Neuronal stem cell (in vitro differentiated cells): Measurements from ENCODE around the gene OR13G1.

Source experiments
- DNase-seq: peaks from one replicate; pipeline ENCODE4 v3.0.0-alpha.2; 2013; ENCODE audit warnings: low spot score
- H2AFZ ChIP-seq: one replicate; pipeline ENCODE4 v1.6.1; 2013; ENCODE audit warnings: mild to moderate bottlenecking, low read length, inconsistent platforms
- H2AK5ac ChIP-seq: 2 replicates; pipeline ENCODE4 v1.6.1; 2013; ENCODE audit warnings: low read depth, mild to moderate bottlenecking, inconsistent platforms, low read length, moderate library complexity, mixed read lengths
- H2BK120ac ChIP-seq: 2 replicates; pipeline ENCODE4 v1.6.1; 2013; ENCODE audit warnings: low read depth, mild to moderate bottlenecking, inconsistent platforms, low read length, moderate library complexity, mixed read lengths
- H2BK12ac ChIP-seq: one replicate; pipeline ENCODE4 v1.6.1; 2013; ENCODE audit warnings: low read length, inconsistent platforms
- H2BK15ac ChIP-seq: 2 replicates; pipeline ENCODE4 v1.6.1; 2013; ENCODE audit warnings: mild to moderate bottlenecking, low read length, inconsistent platforms, mixed read lengths
- H2BK5ac ChIP-seq: one replicate; pipeline ENCODE4 v1.6.1; 2013; ENCODE audit warnings: inconsistent platforms, mild to moderate bottlenecking, low read length, moderate library complexity
- H3K14ac ChIP-seq: one replicate; pipeline ENCODE4 v1.6.1; 2013; ENCODE audit warnings: low read length, inconsistent platforms
- H3K18ac ChIP-seq: 2 replicates; pipeline ENCODE4 v1.6.1; 2013; ENCODE audit warnings: low read length, inconsistent platforms
- H3K23ac ChIP-seq: 2 replicates; pipeline ENCODE4 v1.6.1; 2013; ENCODE audit warnings: low read depth, mild to moderate bottlenecking, mixed read lengths, low read length, inconsistent platforms; ENCODE audit not compliant: poor library complexity
- H3K27ac ChIP-seq: replicated peaks from 3 replicates; pipeline ENCODE4 v1.5.1; 2013; ENCODE audit warnings: low read length, inconsistent platforms
- H3K27me3 ChIP-seq, 3 experiments: 2 replicates each; pipeline ENCODE4 v1.6.1; 2013; ENCODE audit warnings: low read length in 3 of 3, mild to moderate bottlenecking in 2 of 3, inconsistent platforms in 1 of 3, low read depth in 1 of 3, mixed read lengths in 1 of 3, moderate library complexity in 1 of 3; ENCODE audit not compliant: control insufficient read depth in 3 of 3, insufficient read depth in 3 of 3
- H3K36me3 ChIP-seq, 2 donors: replicated peaks in 1 of 2; 2 replicates each; pipeline ENCODE4 v1.6.1; 2013; ENCODE audit warnings: low read length in 2 of 2; ENCODE audit not compliant: control insufficient read depth in 2 of 2, insufficient read depth in 2 of 2
- H3K4ac ChIP-seq: 2 replicates; pipeline ENCODE4 v1.6.1; 2013; ENCODE audit warnings: inconsistent platforms, mild to moderate bottlenecking, low read length, moderate library complexity
- H3K4me1 ChIP-seq, 2 donors: 1 replicate in 1 of 2; 2 replicates in 1 of 2; pipeline ENCODE4 v1.6.1; 2013; ENCODE audit warnings: low read length in 2 of 2, low read depth in 1 of 2; ENCODE audit not compliant: control insufficient read depth in 2 of 2, insufficient read depth in 1 of 2
- H3K4me2 ChIP-seq: one replicate; pipeline ENCODE4 v1.6.1; 2013; ENCODE audit warnings: mild to moderate bottlenecking, low read length, inconsistent platforms; ENCODE audit not compliant: insufficient read depth, poor library complexity, severe bottlenecking
- H3K4me3 ChIP-seq, 2 donors: 2 replicates each; pipeline ENCODE4 v1.5.1; 2013; ENCODE audit warnings: low read length in 2 of 2, mild to moderate bottlenecking in 2 of 2, inconsistent platforms in 1 of 2, moderate library complexity in 1 of 2
- H3K79me1 ChIP-seq: one replicate; pipeline ENCODE4 v1.6.1; 2013; ENCODE audit warnings: low read depth, mild to moderate bottlenecking, inconsistent platforms, low read length, moderate library complexity
- H3K9ac ChIP-seq: one replicate; pipeline ENCODE4 v1.6.1; 2013; ENCODE audit warnings: mild to moderate bottlenecking, low read depth, low read length, inconsistent platforms; ENCODE audit not compliant: poor library complexity
- H3K9me3 ChIP-seq, 2 donors: replicated peaks in 1 of 2; 2 replicates each; pipeline versions ENCODE3 to v1.6.1; 2013; ENCODE audit warnings: low read length in 2 of 2, mild to moderate bottlenecking in 2 of 2, inconsistent platforms in 1 of 2, low read depth in 1 of 2, mixed read lengths in 1 of 2, moderate library complexity in 1 of 2; ENCODE audit not compliant: control insufficient read depth in 2 of 2, insufficient read depth in 1 of 2
- H4K8ac ChIP-seq: one replicate; pipeline ENCODE4 v1.6.1; 2013; ENCODE audit warnings: low read depth, mild to moderate bottlenecking, inconsistent platforms, low read length, moderate library complexity
- H4K91ac ChIP-seq: one replicate; pipeline ENCODE4 v1.6.1; 2013; ENCODE audit warnings: low read length, low read depth, mild to moderate bottlenecking, inconsistent platforms; ENCODE audit not compliant: poor library complexity
- WGBS, 2 donors: extraction: QIAGEN DNeasy Blood & Tissue Kit; methylation state at CpG; one replicate each; pipeline ENCODE4 v1.1.7; 2013; ENCODE audit warnings: missing lambda C conversion rate in 2 of 2, mixed read lengths in 1 of 2; ENCODE audit not compliant: insufficient read length in 2 of 2, insufficient replicate concordance in 1 of 2; ENCODE audit errors: extremely low coverage in 2 of 2; 5-methylcytosine and 5-hydroxymethylcytosine counted together

Gene OR13G1

DNA sequence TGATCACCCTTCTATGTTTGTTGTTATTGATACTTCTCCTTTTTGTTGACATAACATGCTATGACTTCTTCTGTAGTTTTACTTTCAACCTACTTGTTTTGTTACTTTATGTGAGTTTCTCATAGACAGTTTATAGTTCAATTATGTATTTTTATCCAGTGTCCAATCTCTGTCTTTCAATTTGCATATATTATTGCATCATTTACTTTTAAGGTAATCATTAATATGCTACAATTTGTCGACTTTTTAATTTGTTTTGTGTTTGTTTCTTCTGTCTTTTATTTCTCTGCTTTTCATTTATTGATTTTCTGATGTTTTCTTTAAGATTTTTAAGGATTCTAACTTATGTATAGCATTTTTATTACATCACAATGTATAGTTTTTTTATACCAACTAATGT is 10.3 kb downstream of the OR13G1 start:
- Histone ChIP-seq H3K79me1 (no peaks in the 10 kb centered on the region), H3K27ac (no peak overlapping the region), H3K9me3 (no peaks in the 10 kb centered on the region), H2AK5ac (no peak overlapping the region), H2BK15ac (no peak overlapping the region), H3K18ac (no peak overlapping the region), H3K4me1 (no peaks in the 10 kb centered on the region), H2BK12ac (no peak overlapping the region), H3K4me2 (no peak overlapping the region), H2BK120ac (no peak overlapping the region), H3K9ac (no peak overlapping the region), H2AFZ (no peak overlapping the region), H4K91ac (no peak overlapping the region), H2BK5ac (no peak overlapping the region), H3K4me3 (no peak overlapping the region), H4K8ac (no peak overlapping the region), H3K23ac (no peak overlapping the region), H3K27me3 (no peaks in the 10 kb centered on the region), H3K4ac (no peak overlapping the region), H3K36me3 (no peaks in the 10 kb centered on the region), H3K14ac (no peak overlapping the region)
- DNase-seq, result no peak
- WGBS, 2 donors, result no CpG with 5 or more reads among the region's 1 CpG

DNA sequence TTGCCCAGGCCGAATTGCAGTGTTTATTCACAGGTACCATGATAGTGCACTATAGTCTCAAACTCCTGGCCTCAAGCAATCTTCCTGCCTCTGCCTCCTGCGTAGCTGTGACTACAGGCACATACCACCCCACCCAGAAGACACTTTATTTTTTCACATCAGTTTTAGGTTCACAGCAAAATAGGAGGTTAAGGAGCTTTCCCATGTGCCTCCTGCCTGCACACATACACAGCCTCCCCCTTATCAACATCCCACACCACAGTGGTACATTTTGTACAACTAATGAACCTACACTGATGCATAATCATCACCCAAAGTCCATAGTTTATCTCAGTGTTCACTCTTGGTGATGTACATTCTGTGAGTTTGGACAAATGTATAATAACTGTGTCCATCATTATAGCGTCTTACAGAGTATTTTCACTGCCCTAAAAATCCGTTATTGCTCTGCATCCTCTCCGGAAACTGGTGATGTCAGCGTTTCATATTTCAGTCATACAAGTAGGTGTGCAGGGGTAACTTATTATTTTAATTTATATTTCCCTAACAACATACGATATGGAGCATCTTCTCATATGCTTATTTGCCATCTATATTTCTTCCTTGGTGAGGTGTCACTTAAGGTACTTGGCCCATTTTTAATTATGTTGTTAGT is 23.2 kb downstream of the OR13G1 start:
- Histone ChIP-seq H2BK5ac (no peak overlapping the region), H2AK5ac (no peak overlapping the region), H3K9me3 (no peaks in the 10 kb centered on the region), H3K79me1 (no peaks in the 10 kb centered on the region), H2BK120ac (no peak overlapping the region), H2BK15ac (no peak overlapping the region), H3K27me3 (no peaks in the 10 kb centered on the region), H3K18ac (no peak overlapping the region), H3K14ac (no peak overlapping the region), H4K8ac (no peak overlapping the region), H3K4me2 (no peak overlapping the region), H3K4me1 (no peaks in the 10 kb centered on the region), H3K9ac (no peak overlapping the region), H4K91ac (no peak overlapping the region), H3K36me3 (no peaks in the 10 kb centered on the region), H2BK12ac (no peak overlapping the region), H3K23ac (no peak overlapping the region), H3K4me3 (no peak overlapping the region), H3K4ac (no peak overlapping the region), H3K27ac (no peak overlapping the region), H2AFZ (no peak overlapping the region)
- WGBS, 2 donors, result no CpG with 5 or more reads among the region's 7 CpGs
- DNase-seq, result no peak

DNA sequence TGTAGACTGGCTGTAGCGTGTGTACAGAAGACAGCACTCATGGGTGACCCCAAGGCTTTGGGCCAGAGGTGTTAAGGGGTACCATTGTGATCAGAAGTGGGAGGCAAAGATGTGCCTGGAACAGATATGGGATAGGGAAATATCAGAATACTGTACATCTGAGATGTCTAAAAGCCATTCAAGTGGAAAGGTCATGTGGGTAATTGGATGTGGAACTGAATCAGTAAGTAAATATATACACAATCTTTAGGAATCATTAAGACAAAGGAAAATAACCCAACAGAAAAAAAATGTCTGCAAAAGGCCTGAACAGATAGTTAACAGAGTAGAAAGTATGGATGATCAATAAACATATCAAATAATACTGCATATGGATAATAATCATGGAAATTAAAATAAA is 26.5 kb downstream of the OR13G1 start:
- H3K4me2 ChIP-seq, result no peak overlapping the region
- no peak overlapping the region for H3K23ac ChIP-seq
- no peak overlapping the region for H2BK5ac ChIP-seq
- H4K8ac ChIP-seq, result no peak overlapping the region
- H3K4ac ChIP-seq, result no peak overlapping the region
- DNase-seq, result no peak
- no CpG with 5 or more reads among the region's 1 CpG for WGBS, 2 donors
- no peak overlapping the region for H3K9ac ChIP-seq
- H2BK15ac ChIP-seq, result no peak overlapping the region
- no peak overlapping the region for H2AK5ac ChIP-seq
- no peaks in the 10 kb centered on the region for H3K9me3 ChIP-seq
- H3K27ac ChIP-seq, result no peak overlapping the region
- no peak overlapping the region for H3K14ac ChIP-seq
- peaks cover 0 to 4% (median 0%) of the 10 kb centered on the region in 3 experiments for H3K27me3 ChIP-seq
- no peak overlapping the region for H3K18ac ChIP-seq
- no peak overlapping the region for H2BK120ac ChIP-seq
- H4K91ac ChIP-seq, result no peak overlapping the region
- no peak overlapping the region for H2AFZ ChIP-seq
- peaks cover 0 to 3% of the 10 kb centered on the region in 2 donors for H3K4me1 ChIP-seq
- H3K4me3 ChIP-seq, result no peak overlapping the region
- no peaks in the 10 kb centered on the region for H3K79me1 ChIP-seq
- no peaks in the 10 kb centered on the region for H3K36me3 ChIP-seq
- no peak overlapping the region for H2BK12ac ChIP-seq

DNA sequence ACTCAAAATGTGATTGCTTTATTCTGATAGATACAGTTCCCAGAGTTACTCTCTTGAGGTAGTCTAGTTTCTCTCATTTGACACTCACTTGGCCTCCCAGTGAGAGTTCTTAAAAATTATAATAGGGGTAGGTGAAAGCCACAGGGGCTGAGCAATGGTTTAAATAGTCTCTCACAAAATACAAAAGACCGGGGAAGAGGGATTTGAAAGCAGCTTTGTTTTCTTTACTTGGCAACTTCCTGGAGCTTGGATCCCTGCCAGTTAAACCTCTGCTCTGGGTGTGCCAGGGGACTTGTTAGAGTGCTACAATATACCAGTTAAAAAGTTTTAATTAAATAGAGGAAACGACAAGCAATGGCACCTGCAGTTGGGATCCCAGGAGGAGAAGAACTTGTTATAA is 31.7 kb downstream of the OR13G1 start:
- Histone ChIP-seq H2BK120ac (no peak overlapping the region), H3K14ac (no peak overlapping the region), H3K79me1 (no peaks in the 10 kb centered on the region), H2BK5ac (no peak overlapping the region), H4K91ac (no peak overlapping the region), H3K4me1 (peaks cover 4 to 10% of the 10 kb centered on the region in 2 donors), H2AK5ac (no peak overlapping the region), H3K9ac (no peak overlapping the region), H2BK12ac (no peak overlapping the region), H3K36me3 (no peaks in the 10 kb centered on the region), H3K23ac (no peak overlapping the region), H3K4me3 (no peak overlapping the region), H3K27me3 (peaks cover 0 to 4% (median 0%) of the 10 kb centered on the region in 3 experiments), H3K9me3 (no peaks in the 10 kb centered on the region), H3K4me2 (no peak overlapping the region), H2BK15ac (no peak overlapping the region), H3K27ac (peak overlapping the region; percentile 51), H3K18ac (no peak overlapping the region), H2AFZ (no peak overlapping the region), H4K8ac (no peak overlapping the region), H3K4ac (no peak overlapping the region)
- WGBS, 2 donors, result no CpG with 5 or more reads among the region's 2 CpGs
- DNase-seq, result peak; percentile 35
